B cell (primary cell): Measurements from ENCODE around the gene COX5B. TPM values are rescaled to one million over a fixed set of nuclear protein-coding genes. Genes with fewer than 3 reads are reported as not detected.

Source experiments
- ATAC-seq: fragments of 200-7000 bp; cut with Tn5 transposase; one replicate; pipeline ENCODE4 v1.10.0; 2021; ENCODE audit warnings: low read depth, mild to moderate bottlenecking, moderate number of reproducible peaks, moderate library complexity
- CTCF ChIA-PET: fragments of 350-600 bp; sonication (Branson Sonifier 250); formaldehyde crosslinking; loops from one replicate; lab custom pipeline; 2021; ENCODE audit warnings: antibody characterized with exemption, inconsistent platforms; lab: Charles Lee
- POLR2A ChIA-PET: fragments of 350-600 bp; sonication (Branson Sonifier 250); formaldehyde crosslinking; loops from one replicate; lab custom pipeline; 2021; ENCODE audit warnings: antibody characterized with exemption; lab: Charles Lee
- DNase-seq: peaks from one replicate; pipeline ENCODE4 v3.0.0; 2013
- H2AFZ ChIP-seq: 2 replicates; pipeline ENCODE4 v1.6.1; 2012; ENCODE audit warnings: mild to moderate bottlenecking, low read depth, low read length; ENCODE audit not compliant: insufficient read depth, poor library complexity, severe bottlenecking
- H3K27ac ChIP-seq, 2 donors: 1 replicate in 1 of 2; 2 replicates in 1 of 2; pipeline ENCODE4 v1.5.1; 2012 to 2013; ENCODE audit warnings: low read length in 2 of 2, mild to moderate bottlenecking in 2 of 2, moderate library complexity in 1 of 2
- H3K27me3 ChIP-seq, 4 experiments: fragments of 200-600 bp in 1 of 4; sonication (generic) in 1 of 4; replicated peaks in 1 of 4; 1 replicate in 2 of 4; 2 replicates in 2 of 4; pipeline versions ENCODE4 v1.6.1 to v1.7.0; 2013 to 2016; ENCODE audit warnings: low read length in 3 of 4, mild to moderate bottlenecking in 2 of 4, mixed read lengths in 1 of 4, moderate library complexity in 1 of 4; ENCODE audit not compliant: insufficient read depth in 4 of 4, control insufficient read depth in 3 of 4; ENCODE audit errors: control extremely low read depth in 1 of 4
- H3K36me3 ChIP-seq, 2 experiments: replicated peaks in 1 of 2; 1 replicate in 1 of 2; 2 replicates in 1 of 2; pipeline versions ENCODE4 v1.6.1 to v1.7.1; 2013; ENCODE audit warnings: low read length in 1 of 2; ENCODE audit not compliant: insufficient read depth in 2 of 2, control insufficient read depth in 1 of 2; ENCODE audit errors: control extremely low read depth in 1 of 2, extremely low read depth in 1 of 2
- H3K4me1 ChIP-seq, 2 donors: fragments of 200-600 bp in 1 of 2; sonication (generic) in 1 of 2; 1 replicate in 1 of 2; 2 replicates in 1 of 2; pipeline versions ENCODE4 v1.5.1 to v1.6.1; 2013 to 2017; ENCODE audit warnings: low read length in 2 of 2; ENCODE audit not compliant: control insufficient read depth in 2 of 2, insufficient read depth in 2 of 2
- H3K4me2 ChIP-seq: replicated peaks from 2 replicates; pipeline ENCODE3; 2012; ENCODE audit warnings: mild to moderate bottlenecking, low read depth, low read length; ENCODE audit not compliant: poor library complexity, severe bottlenecking
- H3K4me3 ChIP-seq, 5 experiments: fragments of 200-600 bp in 1 of 5; sonication (generic) in 1 of 5; 1 replicate in 3 of 5; 2 replicates in 2 of 5; pipeline versions ENCODE4 v1.5.1 to v1.7.0; 2011 to 2016; ENCODE audit warnings: low read length in 4 of 5, mild to moderate bottlenecking in 4 of 5, low read depth in 2 of 5, control low read depth in 1 of 5, moderate library complexity in 1 of 5; ENCODE audit not compliant: insufficient read depth in 1 of 5; ENCODE audit errors: control extremely low read depth in 1 of 5, extremely low read depth in 1 of 5
- H3K79me2 ChIP-seq: fragments of 200-600 bp; sonication (generic); one replicate; pipeline ENCODE4 v1.6.0; 2016; ENCODE audit warnings: low read length; ENCODE audit not compliant: control insufficient read depth, insufficient read depth
- H3K9ac ChIP-seq: fragments of 200-600 bp; sonication (generic); 2 replicates; pipeline ENCODE4 v1.6.1; 2017; ENCODE audit warnings: mild to moderate bottlenecking, low read length, moderate library complexity
- H3K9me3 ChIP-seq, 3 donors: one replicate each; pipeline versions ENCODE4 v1.6.1 to v1.7.1; 2013; ENCODE audit warnings: low read length in 2 of 3; ENCODE audit not compliant: control insufficient read depth in 2 of 3, insufficient read depth in 1 of 3; ENCODE audit errors: control extremely low read depth in 1 of 3
- H4K20me1 ChIP-seq: 2 replicates; pipeline ENCODE4 v1.6.0; 2012; ENCODE audit warnings: mild to moderate bottlenecking, low read length; ENCODE audit not compliant: insufficient read depth, control insufficient read depth, poor library complexity, severe bottlenecking
- H3K27ac Mint-ChIP-seq: one replicate; pipeline ENCODE4 v1.8.0; 2021; ENCODE audit warnings: mixed read lengths
- H3K27me3 Mint-ChIP-seq: one replicate; pipeline ENCODE4 v1.8.0; 2021; ENCODE audit warnings: mixed read lengths
- H3K4me1 Mint-ChIP-seq: one replicate; pipeline ENCODE4 v1.8.0; 2021; ENCODE audit warnings: mixed read lengths
- H3K4me3 Mint-ChIP-seq: one replicate; pipeline ENCODE4 v1.8.0; 2021; ENCODE audit warnings: mixed read lengths
- H3K9me3 Mint-ChIP-seq: one replicate; pipeline ENCODE4 v1.8.0; 2022; ENCODE audit warnings: mixed read lengths; ENCODE audit not compliant: insufficient read depth
- EZH2 ChIP-seq: IDR thresholded peaks from 2 replicates; pipeline ENCODE4 v1.6.1; 2012; ENCODE audit warnings: borderline replicate concordance, low read depth, mild to moderate bottlenecking, moderate library complexity, low read length; ENCODE audit not compliant: insufficient read depth, poor library complexity, severe bottlenecking
- WGBS: methylation state at CpG from one replicate; pipeline ENCODE4 v1.1.5; 2013; ENCODE audit warnings: missing lambda C conversion rate; ENCODE audit not compliant: insufficient coverage; 5-methylcytosine and 5-hydroxymethylcytosine counted together
- intact Hi-C: fragments of 100-400 bp; cut with micrococcal nuclease; formaldehyde crosslinking; loops from one replicate; pipeline ENCODE4 v1.10.0; 2022
- polyA plus RNA-seq: library from polyadenylated mRNA; depleted of rRNA; stranded (reverse); fragments of >200 nt; gene quantifications from 2 replicates; pipeline ENCODE4 v1.2.3, GENCODE V29; 2012
- total RNA-seq, 2 donors: library from RNA; stranded (reverse); fragments of 120-200 nt in 1 of 2; gene quantifications; 1 replicate in 1 of 2; 2 replicates in 1 of 2; pipeline versions ENCODE4 v1.2.3 to v1.2.4, GENCODE V29; 2013 to 2022
- TF ChIP-seq, protein P1 (sequence below): fragments of 200-600 bp; IDR thresholded peaks from one replicate; pipeline ENCODE4 v1.8.0; 2022; ENCODE audit warnings: antibody characterized with exemption, mild to moderate bottlenecking

Gene COX5B
- total and polyA plus RNA-seq, 2 donors (not counting 1 experiment from before 2014, with no cell fraction given), result 111 to 164 TPM

DNA sequence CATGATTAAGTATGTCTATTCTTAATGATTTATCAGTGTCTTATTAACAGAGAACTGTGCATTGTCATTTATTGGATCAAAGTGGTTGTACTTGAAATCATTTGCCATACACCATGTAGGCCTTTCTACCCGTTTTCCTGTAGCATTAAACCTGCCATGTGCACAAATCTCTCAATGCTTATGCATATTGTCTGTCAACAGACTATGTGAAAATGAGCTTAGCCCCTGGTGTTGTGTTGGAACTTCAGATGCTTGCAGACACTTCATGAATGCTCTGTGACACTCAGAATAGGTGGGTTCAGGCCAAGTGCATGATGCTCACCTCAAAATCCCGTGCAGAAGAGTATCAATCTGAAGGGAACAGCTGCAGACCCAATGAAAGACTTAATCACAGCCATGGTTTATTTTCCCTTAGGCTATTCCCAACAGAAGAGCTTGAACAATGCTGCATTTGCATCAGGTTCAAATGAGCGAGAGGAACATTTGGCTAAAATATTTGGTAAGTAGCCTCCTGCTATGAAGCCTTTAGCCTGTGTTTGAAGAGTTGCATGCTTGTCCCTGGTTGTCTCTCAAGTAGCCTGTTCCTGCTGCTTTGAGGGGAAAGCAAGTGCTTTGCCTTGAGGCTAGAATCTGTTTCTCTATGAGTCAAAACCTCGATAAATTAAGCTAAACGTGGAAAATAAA is 29.7 kb downstream of the COX5B start:
- Histone ChIP-seq H3K27me3 (no peaks in the 10 kb centered on the region), H3K36me3 (no peaks in the 10 kb centered on the region), H3K4me1 (peaks cover 0 to 5% of the 10 kb centered on the region in 2 donors), H3K4me3 (no peak overlapping the region), H3K9me3 (peaks cover 0 to 5% (median 0%) of the 10 kb centered on the region in 3 donors), H3K27ac (no peak overlapping the region), H3K4me2 (no peak overlapping the region), H3K9ac (no peak overlapping the region), H4K20me1 (no peaks in the 10 kb centered on the region), H3K79me2 (no peaks in the 10 kb centered on the region), H2AFZ (no peak overlapping the region)
- Mint-ChIP-seq H3K27me3 (no peaks in the 10 kb centered on the region), H3K4me1 (peaks cover 2% of the 10 kb centered on the region), H3K27ac (no peak overlapping the region), H3K4me3 (no peak overlapping the region), H3K9me3 (no peaks in the 10 kb centered on the region)
- WGBS, result 86% methylated on average over 5 of the region's 5 CpGs
- CTCF ChIA-PET, result interaction anchor here (0.9 to 1.6 kb wide), 3 partner anchors 9 to 24 kb away, joined by 3 to 5 read pairs (median 3); no protein-coding TSS in a partner anchor
- intact Hi-C loops, result no loop called here
- POLR2A ChIA-PET, result interaction anchor here (0.7 kb wide), 1 partner anchor 13 kb away, joined by 12 read pairs; no protein-coding TSS in a partner anchor
- TF ChIP-seq EZH2, result no peak
- TF ChIP-seq, protein P1, sequence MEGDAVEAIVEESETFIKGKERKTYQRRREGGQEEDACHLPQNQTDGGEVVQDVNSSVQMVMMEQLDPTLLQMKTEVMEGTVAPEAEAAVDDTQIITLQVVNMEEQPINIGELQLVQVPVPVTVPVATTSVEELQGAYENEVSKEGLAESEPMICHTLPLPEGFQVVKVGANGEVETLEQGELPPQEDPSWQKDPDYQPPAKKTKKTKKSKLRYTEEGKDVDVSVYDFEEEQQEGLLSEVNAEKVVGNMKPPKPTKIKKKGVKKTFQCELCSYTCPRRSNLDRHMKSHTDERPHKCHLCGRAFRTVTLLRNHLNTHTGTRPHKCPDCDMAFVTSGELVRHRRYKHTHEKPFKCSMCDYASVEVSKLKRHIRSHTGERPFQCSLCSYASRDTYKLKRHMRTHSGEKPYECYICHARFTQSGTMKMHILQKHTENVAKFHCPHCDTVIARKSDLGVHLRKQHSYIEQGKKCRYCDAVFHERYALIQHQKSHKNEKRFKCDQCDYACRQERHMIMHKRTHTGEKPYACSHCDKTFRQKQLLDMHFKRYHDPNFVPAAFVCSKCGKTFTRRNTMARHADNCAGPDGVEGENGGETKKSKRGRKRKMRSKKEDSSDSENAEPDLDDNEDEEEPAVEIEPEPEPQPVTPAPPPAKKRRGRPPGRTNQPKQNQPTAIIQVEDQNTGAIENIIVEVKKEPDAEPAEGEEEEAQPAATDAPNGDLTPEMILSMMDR, result no peak
- ATAC-seq (no peak), DNase-seq (no peak)

DNA sequence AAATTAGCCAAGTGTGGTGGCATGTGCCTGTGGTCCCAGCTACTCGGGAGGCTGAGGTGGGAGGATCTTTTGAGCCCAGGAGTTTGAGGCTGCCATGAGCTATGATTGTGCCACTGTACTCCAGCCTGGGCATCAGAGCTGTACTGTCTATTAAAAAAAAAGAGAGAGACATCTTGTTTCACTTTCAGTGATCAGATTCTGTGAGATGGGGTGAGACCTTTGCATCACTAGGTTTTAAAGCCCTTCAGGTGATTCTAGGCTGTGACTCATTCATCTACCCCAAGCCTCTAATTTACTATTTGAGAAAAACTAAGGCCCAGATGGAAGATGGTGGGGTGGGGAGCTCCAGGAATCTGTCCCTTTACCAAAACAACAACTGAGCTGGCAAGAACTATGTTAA is 30.8 kb downstream of the COX5B start:
- Histone ChIP-seq H3K9ac (no peak overlapping the region), H3K79me2 (no peaks in the 10 kb centered on the region), H4K20me1 (no peaks in the 10 kb centered on the region), H3K4me2 (no peak overlapping the region), H3K36me3 (no peaks in the 10 kb centered on the region), H3K4me3 (no peak overlapping the region), H3K9me3 (peaks cover 0 to 5% (median 0%) of the 10 kb centered on the region in 3 donors), H3K27me3 (no peaks in the 10 kb centered on the region), H3K27ac (no peak overlapping the region), H3K4me1 (peaks cover 0 to 5% of the 10 kb centered on the region in 2 donors), H2AFZ (no peak overlapping the region)
- 100% methylated on average over 1 of the region's 1 CpG for WGBS
- no peaks in the 10 kb centered on the region for H3K27me3 Mint-ChIP-seq
- CTCF ChIA-PET, result interaction anchor here (1.6 kb wide), 1 partner anchor 20 kb away, joined by 5 read pairs; no protein-coding TSS in a partner anchor
- H3K9me3 Mint-ChIP-seq, result no peaks in the 10 kb centered on the region
- intact Hi-C loops, result no loop called here
- DNase-seq (no peak), ATAC-seq (no peak)
- H3K27ac Mint-ChIP-seq, result no peak overlapping the region
- POLR2A ChIA-PET, result no interaction called here
- H3K4me1 Mint-ChIP-seq, result peaks cover 2% of the 10 kb centered on the region
- no peak overlapping the region for H3K4me3 Mint-ChIP-seq
- no peak for TF ChIP-seq EZH2
- TF ChIP-seq, protein P1, result no peak
